ENCODE data around the gene PCDHGA11. TPM values are rescaled to one million over a fixed set of nuclear protein-coding genes. Genes with fewer than 3 reads are reported as not detected.

Gene PCDHGA11
- total RNA-seq, 1 experiment from 2014 or later, result 0.39 TPM

Other genes with a start within 250 kb of the PCDHGA11 start
- gene PCDHB7, start 248.4 kb upstream of the PCDHGA11 start, total RNA-seq (2021; ENCODE audit: unreplicated experiment), result 1.3 TPM
- gene PCDHB8, start 243.3 kb upstream of the PCDHGA11 start, total RNA-seq (2021; ENCODE audit: unreplicated experiment), result 7.6 TPM
- 1.8 TPM for gene PCDHB16, start 238.7 kb upstream of the PCDHGA11 start, total RNA-seq (2021; ENCODE audit: unreplicated experiment)
- 1.8 TPM for gene PCDHB9, start 233.9 kb upstream of the PCDHGA11 start, total RNA-seq (2021; ENCODE audit: unreplicated experiment)
- gene PCDHB10, start 228.7 kb upstream of the PCDHGA11 start, total RNA-seq (2021; ENCODE audit: unreplicated experiment), result 0.72 TPM
- 1.6 TPM for gene PCDHB11, start 221.4 kb upstream of the PCDHGA11 start, total RNA-seq (2021; ENCODE audit: unreplicated experiment)
- gene PCDHB12, start 212.3 kb upstream of the PCDHGA11 start, total RNA-seq (2021; ENCODE audit: unreplicated experiment), result 0.44 TPM
- 1.0 TPM for gene PCDHB13, start 207.1 kb upstream of the PCDHGA11 start, total RNA-seq (2021; ENCODE audit: unreplicated experiment)
- gene PCDHB14, start 197.7 kb upstream of the PCDHGA11 start, total RNA-seq (2021; ENCODE audit: unreplicated experiment), result 0.80 TPM
- 0.15 TPM for gene PCDHB15, start 175.7 kb upstream of the PCDHGA11 start, total RNA-seq (2021; ENCODE audit: unreplicated experiment)
- gene SLC25A2, start 117.0 kb upstream of the PCDHGA11 start, total RNA-seq (2021; ENCODE audit: unreplicated experiment), result 0.28 TPM
- gene TAF7, start 100.3 kb upstream of the PCDHGA11 start, total RNA-seq (2021; ENCODE audit: unreplicated experiment), result 71.0 TPM
- gene PCDHGA1, start 90.5 kb upstream of the PCDHGA11 start, total RNA-seq (2021; ENCODE audit: unreplicated experiment), result 0.92 TPM
- 0.05 TPM for gene PCDHGA2, start 82.3 kb upstream of the PCDHGA11 start, total RNA-seq (2021; ENCODE audit: unreplicated experiment)
- gene PCDHGA3, start 77.2 kb upstream of the PCDHGA11 start, total RNA-seq (2021; ENCODE audit: unreplicated experiment), result not detected
- 2.0 TPM for gene PCDHGB1, start 71.0 kb upstream of the PCDHGA11 start, total RNA-seq (2021; ENCODE audit: unreplicated experiment)
- gene PCDHGA4, start 66.0 kb upstream of the PCDHGA11 start, total RNA-seq (2021; ENCODE audit: unreplicated experiment), result 0.69 TPM
- gene PCDHGB2, start 61.1 kb upstream of the PCDHGA11 start, total RNA-seq (2021; ENCODE audit: unreplicated experiment), result 5.3 TPM
- gene PCDHGA5, start 56.9 kb upstream of the PCDHGA11 start, total RNA-seq (2021; ENCODE audit: unreplicated experiment), result 0.67 TPM
- 0.49 TPM for gene PCDHGB3, start 50.8 kb upstream of the PCDHGA11 start, total RNA-seq (2021; ENCODE audit: unreplicated experiment)
- gene PCDHGA6, start 47.2 kb upstream of the PCDHGA11 start, total RNA-seq (2021; ENCODE audit: unreplicated experiment), result 0.59 TPM
- 0.18 TPM for gene PCDHGA7, start 38.3 kb upstream of the PCDHGA11 start, total RNA-seq (2021; ENCODE audit: unreplicated experiment)
- 0.21 TPM for gene PCDHGB4, start 33.4 kb upstream of the PCDHGA11 start, total RNA-seq (2021; ENCODE audit: unreplicated experiment)
- 0.18 TPM for gene PCDHGA8, start 28.4 kb upstream of the PCDHGA11 start, total RNA-seq (2021; ENCODE audit: unreplicated experiment)
- 0.87 TPM for gene PCDHGB5, start 23.1 kb upstream of the PCDHGA11 start, total RNA-seq (2021; ENCODE audit: unreplicated experiment)
- 0.15 TPM for gene PCDHGA9, start 18.3 kb upstream of the PCDHGA11 start, total RNA-seq (2021; ENCODE audit: unreplicated experiment)
- 0.23 TPM for gene PCDHGB6, start 13.0 kb upstream of the PCDHGA11 start, total RNA-seq (2021; ENCODE audit: unreplicated experiment)
- 0.69 TPM for gene PCDHGA10, start 8.1 kb upstream of the PCDHGA11 start, total RNA-seq (2021; ENCODE audit: unreplicated experiment)
- 6.7 TPM for gene PCDHGB7, start 3.4 kb upstream of the PCDHGA11 start, total RNA-seq (2021; ENCODE audit: unreplicated experiment)
- gene PCDHGA12, start 9.5 kb downstream of the PCDHGA11 start, total RNA-seq (2021; ENCODE audit: unreplicated experiment), result 0.21 TPM
- 54.1 TPM for gene PCDHGC3, start 54.9 kb downstream of the PCDHGA11 start, total RNA-seq (2021; ENCODE audit: unreplicated experiment)
- gene PCDHGC4, start 64.0 kb downstream of the PCDHGA11 start, total RNA-seq (2021; ENCODE audit: unreplicated experiment), result 0.57 TPM
- gene PCDHGC5, start 68.0 kb downstream of the PCDHGA11 start, total RNA-seq (2021; ENCODE audit: unreplicated experiment), result 0.36 TPM
- gene DIAPH1, start 197.9 kb downstream of the PCDHGA11 start, total RNA-seq (2021; ENCODE audit: unreplicated experiment), result 155 TPM
- gene HDAC3, start 215.8 kb downstream of the PCDHGA11 start, total RNA-seq (2021; ENCODE audit: unreplicated experiment), result 75.5 TPM
- gene RELL2, start 215.9 kb downstream of the PCDHGA11 start, total RNA-seq (2021; ENCODE audit: unreplicated experiment), result 13.3 TPM
- gene FCHSD1, start 230.4 kb downstream of the PCDHGA11 start, total RNA-seq (2021; ENCODE audit: unreplicated experiment), result 32.8 TPM

Data from Panc1 (cell line).